ENCODE results near the gene DENND1A.
A peak's percentile ranks its signal among the peaks of the same experiment; 100 is the strongest.
"Not testable (repeated sequence)": the region's sequence is repeated elsewhere in the genome, so short reads cannot be mapped to it uniquely, and the experiment has no call there.

Gene DENND1A

DNA sequence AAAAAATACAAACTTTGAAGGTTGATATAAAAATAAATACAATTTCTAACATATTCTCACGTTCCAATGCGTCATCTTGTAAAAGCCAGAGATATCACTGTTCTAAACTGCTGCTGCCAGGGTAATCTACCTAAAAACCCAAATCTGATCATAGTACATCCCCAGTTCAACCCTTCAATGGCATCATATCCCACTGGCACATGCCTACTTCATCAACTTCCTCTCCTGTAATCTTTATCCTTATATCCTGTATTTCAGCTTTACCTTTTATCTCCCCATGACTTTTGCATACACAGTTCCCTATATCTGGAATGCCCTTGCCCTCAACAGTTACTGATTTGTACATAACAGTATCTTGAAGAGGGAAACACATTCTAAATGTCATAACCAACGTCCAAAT, 7.5 kb downstream of the DENND1A start:
- no peak for DNase-seq (ENCODE audit: low read depth)

- no peak for DNase-seq (ENCODE audit: low read depth)
Measured at GRCh38 chr9:123914517-123915196, 15.3 kb downstream of the DENND1A start.

DNA sequence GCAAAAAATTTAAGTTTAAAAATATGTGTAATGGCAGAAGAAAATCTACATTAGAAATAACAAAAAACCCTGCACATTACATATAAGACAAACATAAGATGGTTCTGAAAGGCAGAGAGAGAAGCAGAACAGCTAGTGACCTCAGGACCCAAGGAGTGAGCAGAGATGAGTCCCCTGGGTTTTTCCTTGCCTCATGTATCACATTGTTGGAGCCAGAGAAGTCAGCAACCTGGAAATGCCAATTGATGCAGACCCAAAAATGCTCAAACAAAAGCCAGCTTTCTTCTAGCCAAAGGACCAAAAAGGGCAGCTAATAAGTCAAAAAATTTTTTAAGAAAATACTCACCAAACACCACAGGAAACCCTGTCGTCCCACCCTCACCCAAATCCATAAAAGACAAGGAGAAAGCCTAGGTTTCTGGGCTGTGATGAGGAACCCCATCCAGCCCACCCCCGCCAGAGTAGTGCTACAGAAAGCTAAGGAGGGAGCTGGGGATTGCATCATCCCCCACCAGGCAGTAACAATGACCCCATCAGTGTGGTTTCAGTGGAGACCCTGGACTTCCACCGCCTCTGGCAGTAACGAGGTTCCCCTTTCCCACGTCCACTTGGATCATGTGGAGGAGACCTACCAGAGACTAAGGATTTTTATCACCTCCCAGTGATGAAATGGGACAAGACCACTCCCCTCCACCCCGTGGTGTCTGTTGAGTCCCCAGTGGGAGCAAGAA, 17.6 kb downstream of the DENND1A start:
- DNase-seq (ENCODE audit: low read depth): no peak

GRCh38 chr9:123911024-123911423, 18.9 kb downstream of the DENND1A start:
- no peak for DNase-seq (ENCODE audit: low read depth)

- DNase-seq (ENCODE audit: low read depth): not testable (repeated sequence)
Measured at GRCh38 chr9:123909192-123909591, 20.7 kb downstream of the DENND1A start.

DNA sequence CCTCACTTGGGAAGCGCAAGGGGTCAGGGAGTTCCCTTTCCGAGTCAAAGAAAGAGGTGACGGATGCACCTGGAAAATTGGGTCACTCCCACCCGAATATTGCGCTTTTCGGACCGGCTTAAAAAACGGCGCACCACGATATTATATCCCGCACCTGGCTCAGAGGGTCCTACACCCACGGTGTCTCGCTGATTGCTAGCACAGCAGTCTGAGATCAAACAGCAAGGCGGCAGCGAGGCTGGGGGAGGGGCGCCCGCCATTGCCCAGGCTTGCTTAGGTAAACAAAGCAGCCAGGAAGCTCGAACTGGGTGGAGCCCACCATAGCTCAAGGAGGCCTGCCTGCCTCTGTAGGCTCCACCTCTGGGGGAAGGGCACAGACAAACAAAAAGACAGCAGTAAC, 26.4 kb downstream of the DENND1A start:
- DNase-seq (ENCODE audit: low read depth): not testable (repeated sequence)

DNA sequence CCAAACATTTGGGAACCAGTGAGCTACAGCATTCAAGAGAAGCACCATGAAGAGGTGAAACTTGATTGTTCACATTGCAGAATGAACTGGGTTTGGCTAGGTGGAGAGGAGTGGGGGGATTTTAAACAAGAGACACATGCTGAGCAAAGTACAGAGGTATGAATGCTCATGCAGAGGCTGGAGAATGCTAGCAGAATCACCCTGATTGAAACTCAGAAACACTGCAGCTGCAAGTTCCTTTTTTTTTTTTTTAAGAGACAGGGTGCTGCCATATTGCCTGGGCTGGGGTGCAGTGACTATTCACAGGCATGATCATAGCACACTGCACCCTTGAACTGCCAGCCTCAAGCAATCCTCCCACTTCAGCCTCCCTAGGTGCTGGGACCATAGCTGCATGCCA, 35.1 kb downstream of the DENND1A start:
- no peak for DNase-seq (ENCODE audit: low read depth)

GRCh38 chr9:123893831-123894460, 36.0 kb downstream of the DENND1A start:
- peak; percentile 13 for DNase-seq (ENCODE audit: low read depth)

GRCh38 chr9:123893115-123893514, 36.8 kb downstream of the DENND1A start:
- DNase-seq (ENCODE audit: low read depth): no peak

DNA sequence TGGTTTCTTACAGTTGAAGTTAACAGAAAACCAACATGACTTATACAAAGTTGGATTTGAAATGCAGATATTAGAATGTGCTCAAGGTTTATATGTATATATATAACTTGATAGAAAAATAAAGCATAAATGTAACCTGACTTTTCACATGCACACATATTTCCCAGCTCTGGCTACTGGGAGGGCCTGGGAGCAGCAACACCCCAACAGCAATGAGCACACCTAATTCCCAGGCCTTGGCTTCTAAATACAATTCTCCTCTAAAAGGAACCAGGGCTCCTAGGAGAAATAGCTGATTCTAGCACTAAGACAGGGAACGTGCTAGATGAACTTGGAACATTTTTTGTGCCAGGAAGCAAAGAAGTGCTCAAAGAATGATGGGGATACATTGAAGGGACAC, 42.1 kb downstream of the DENND1A start:
- DNase-seq (ENCODE audit: low read depth): no peak

GRCh38 chr9:123885834-123886233, 44.1 kb downstream of the DENND1A start:
- DNase-seq (ENCODE audit: low read depth): not testable (repeated sequence)

GRCh38 chr9:123883634-123884033, 46.3 kb downstream of the DENND1A start:
- no peak for DNase-seq (ENCODE audit: low read depth)

- no peak for DNase-seq (ENCODE audit: low read depth)
Measured at GRCh38 chr9:123881604-123882003, 48.3 kb downstream of the DENND1A start.

DNA sequence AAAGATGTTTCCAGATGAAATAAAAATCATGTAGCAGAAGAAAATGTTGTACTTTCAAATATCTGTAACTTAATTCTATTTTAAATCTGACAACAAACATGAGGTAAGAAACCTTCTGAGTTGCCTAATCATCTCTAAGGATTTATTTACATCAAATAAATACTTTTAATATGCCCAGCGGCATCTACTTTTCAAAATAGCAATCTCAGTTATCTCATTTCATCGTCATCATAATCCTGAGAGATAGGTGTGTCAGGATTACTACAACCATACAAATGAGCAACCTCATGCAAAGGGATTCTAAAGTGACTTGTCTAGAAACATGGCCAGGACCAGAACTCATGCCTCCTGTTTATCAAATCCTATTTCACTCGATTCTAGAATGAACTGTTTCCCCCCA, 49.5 kb downstream of the DENND1A start:
- no peak for DNase-seq (ENCODE audit: low read depth)

DNA sequence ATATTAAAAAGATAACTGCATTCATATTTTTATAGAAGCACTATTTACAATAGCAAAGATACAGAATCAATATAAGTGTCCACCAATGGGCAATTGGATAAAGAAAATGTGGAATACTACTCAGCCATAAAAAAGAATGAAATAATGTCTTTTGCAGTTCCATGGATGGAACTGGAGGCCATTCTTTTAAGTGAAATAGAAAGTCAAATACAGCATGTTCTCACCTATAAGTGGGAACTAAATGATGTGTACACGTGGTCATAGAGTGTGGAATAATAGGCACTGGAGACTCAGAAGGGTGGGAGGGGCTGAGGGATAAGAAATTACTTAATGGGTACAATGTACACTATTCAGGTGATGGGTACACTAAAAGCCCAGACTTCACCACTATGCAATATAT, 53.2 kb downstream of the DENND1A start:
- no peak for DNase-seq (ENCODE audit: low read depth)

GRCh38 chr9:123872710-123873109, 57.2 kb downstream of the DENND1A start:
- DNase-seq (ENCODE audit: low read depth): no peak

- DNase-seq (ENCODE audit: low read depth): no peak
Measured at GRCh38 chr9:123871781-123872180, 58.1 kb downstream of the DENND1A start.

DNA sequence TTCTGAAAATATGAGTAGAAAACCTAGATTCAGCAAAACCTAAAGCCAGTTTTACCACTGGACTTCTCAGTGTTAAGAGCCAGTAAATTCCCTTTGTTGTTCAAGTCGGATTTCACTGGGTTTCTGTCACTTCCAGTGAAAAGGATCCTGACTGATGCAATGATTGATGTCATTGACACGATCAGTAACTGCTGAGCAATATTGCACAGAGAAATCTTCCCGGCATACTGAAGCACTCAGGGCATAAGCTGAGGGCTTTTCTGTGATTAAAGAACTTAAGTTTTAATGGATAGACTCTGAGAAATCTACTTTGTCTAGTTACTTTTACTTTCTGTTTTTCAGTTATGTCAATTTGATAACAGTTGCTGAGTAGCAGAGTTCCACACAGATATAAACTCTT, 61.9 kb downstream of the DENND1A start:
- DNase-seq (ENCODE audit: low read depth): no peak

GRCh38 chr9:123867034-123867433, 62.9 kb downstream of the DENND1A start:
- no peak for DNase-seq (ENCODE audit: low read depth)

DNA sequence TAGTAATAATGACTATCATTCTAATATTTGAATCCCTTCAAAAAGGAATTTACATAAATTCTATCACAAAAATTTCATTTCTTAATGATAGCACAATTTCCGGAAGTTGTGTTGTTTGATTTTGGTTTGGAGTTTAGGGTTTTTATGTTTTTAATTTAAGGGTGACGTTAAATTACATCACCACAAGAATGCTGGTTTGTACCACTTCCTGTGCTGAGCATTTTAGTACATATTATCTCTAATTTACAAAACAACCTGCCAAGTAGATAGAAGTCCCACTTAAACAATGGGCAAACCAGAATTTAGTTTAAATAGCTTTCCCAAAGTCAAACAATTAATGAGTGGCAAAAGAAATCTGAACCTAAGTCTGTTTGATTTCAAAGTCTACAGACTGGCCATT, 63.4 kb downstream of the DENND1A start:
- no peak for DNase-seq (ENCODE audit: low read depth)

DNA sequence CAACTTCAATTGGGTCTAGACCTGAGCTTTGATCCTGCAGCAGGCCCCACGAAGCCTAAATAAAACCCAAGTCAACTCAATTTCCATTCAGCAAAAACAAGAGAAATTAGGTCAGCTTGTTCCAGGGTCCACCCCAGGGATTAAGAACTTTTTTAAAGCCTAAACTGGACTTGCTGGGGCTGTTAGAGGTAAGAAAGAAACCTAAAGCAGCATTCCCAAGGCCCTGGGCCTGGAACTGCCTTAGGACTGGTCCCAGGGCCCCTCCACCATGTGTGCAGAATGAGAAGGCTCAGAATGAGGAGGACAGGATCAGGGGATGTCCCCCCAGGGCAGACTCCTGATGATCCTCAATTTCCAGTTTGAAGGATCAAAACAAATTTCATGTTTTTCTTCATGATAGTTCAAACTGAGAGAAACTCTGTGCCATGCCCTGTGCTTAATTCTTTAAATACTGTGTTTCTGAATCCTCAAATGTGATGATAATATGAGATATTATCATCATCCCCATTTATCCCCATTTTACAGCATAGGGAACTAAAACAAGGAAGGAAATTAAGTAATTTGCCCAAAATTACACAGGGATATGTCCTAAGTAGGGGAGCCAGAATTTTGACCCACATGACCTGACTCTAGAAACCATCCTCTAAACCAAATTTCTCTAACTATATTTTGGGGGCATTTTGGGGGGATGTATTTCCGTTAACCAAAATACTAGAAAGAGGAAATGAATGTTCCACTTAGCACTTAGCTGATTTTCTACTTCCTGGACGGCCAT, 64.5 kb downstream of the DENND1A start:
- DNase-seq (ENCODE audit: low read depth): no peak

- no peak for DNase-seq (ENCODE audit: low read depth)
Measured at GRCh38 chr9:123864251-123864650, 65.7 kb downstream of the DENND1A start.

All from HS-5 (cell line).